ENCODE results near the gene INTS3.

DNA sequence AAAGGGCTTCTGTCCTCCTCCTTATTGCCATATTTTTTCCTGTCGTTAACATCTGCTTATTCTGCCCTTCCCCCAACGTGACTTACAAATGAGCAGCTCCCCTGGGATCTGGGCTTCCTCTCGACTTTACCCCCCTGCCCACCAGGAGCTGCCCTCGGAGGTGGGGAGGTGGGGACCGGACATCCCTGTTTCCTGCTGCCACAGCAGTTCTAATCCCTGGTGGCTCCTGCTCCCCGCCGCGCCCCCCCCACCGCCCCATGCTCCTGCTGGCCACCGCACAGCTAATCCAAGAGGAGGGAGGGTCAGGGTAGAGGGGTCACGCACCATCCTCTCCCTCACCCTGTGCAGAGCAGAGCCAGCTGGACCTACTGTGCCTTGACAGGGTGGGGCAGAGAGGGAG lies 42.9 kb downstream of the INTS3 start:
- TF ChIP-seq, protein P1, sequence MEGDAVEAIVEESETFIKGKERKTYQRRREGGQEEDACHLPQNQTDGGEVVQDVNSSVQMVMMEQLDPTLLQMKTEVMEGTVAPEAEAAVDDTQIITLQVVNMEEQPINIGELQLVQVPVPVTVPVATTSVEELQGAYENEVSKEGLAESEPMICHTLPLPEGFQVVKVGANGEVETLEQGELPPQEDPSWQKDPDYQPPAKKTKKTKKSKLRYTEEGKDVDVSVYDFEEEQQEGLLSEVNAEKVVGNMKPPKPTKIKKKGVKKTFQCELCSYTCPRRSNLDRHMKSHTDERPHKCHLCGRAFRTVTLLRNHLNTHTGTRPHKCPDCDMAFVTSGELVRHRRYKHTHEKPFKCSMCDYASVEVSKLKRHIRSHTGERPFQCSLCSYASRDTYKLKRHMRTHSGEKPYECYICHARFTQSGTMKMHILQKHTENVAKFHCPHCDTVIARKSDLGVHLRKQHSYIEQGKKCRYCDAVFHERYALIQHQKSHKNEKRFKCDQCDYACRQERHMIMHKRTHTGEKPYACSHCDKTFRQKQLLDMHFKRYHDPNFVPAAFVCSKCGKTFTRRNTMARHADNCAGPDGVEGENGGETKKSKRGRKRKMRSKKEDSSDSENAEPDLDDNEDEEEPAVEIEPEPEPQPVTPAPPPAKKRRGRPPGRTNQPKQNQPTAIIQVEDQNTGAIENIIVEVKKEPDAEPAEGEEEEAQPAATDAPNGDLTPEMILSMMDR (IDR thresholded peaks at IDR 0.05): no peak
- TF ChIP-seq POLR2A (IDR thresholded peaks at IDR 0.05): no peak

All from stomach (tissue), 4 donors.